Measurements from ENCODE around the gene PXMP4.
"Not testable (repeated sequence)": the region's sequence is repeated elsewhere in the genome, so short reads cannot be mapped to it uniquely, and the experiment has no call there.

Gene PXMP4

GRCh38 chr20:33719989-33720709 is at the start of gene PXMP4:
PXMP4 (minus strand) TSS chr20:33720310; CDS start chr20:33720207, 103 bp downstream.
- peak; percentile 71 to 92 for DNase-seq

GRCh38 chr20:33769043-33769442 is 48.9 kb upstream of the PXMP4 start:
- DNase-seq: no peak

- no peak for DNase-seq
These were observed 47.6 kb upstream of the PXMP4 start for GRCh38 chr20:33767777-33768138.

- DNase-seq: no peak
These were observed 46.6 kb upstream of the PXMP4 start for GRCh38 chr20:33766686-33767085.

GRCh38 chr20:33765592-33765991 is 45.5 kb upstream of the PXMP4 start:
- no peak for DNase-seq

- no peak for DNase-seq
These were observed 45.0 kb upstream of the PXMP4 start for GRCh38 chr20:33765099-33765498.

GRCh38 chr20:33761698-33762250 is 41.7 kb upstream of the PXMP4 start:
- no peak for DNase-seq

- DNase-seq: no peak
These were observed 37.3 kb upstream of the PXMP4 start for GRCh38 chr20:33757458-33757857.

GRCh38 chr20:33757046-33757445 is 36.9 kb upstream of the PXMP4 start:
- no peak for DNase-seq

GRCh38 chr20:33755936-33756490 is 35.9 kb upstream of the PXMP4 start:
- DNase-seq: not testable (repeated sequence)

GRCh38 chr20:33753763-33754162 is 33.7 kb upstream of the PXMP4 start:
- DNase-seq: no peak

- no peak for DNase-seq
These were observed 33.0 kb upstream of the PXMP4 start for GRCh38 chr20:33753143-33753542.

GRCh38 chr20:33751775-33752174 is 31.7 kb upstream of the PXMP4 start:
- DNase-seq: no peak

GRCh38 chr20:33746325-33746998 is 26.4 kb upstream of the PXMP4 start:
- no peak for DNase-seq

- DNase-seq: no peak
These were observed 24.8 kb upstream of the PXMP4 start for GRCh38 chr20:33744773-33745385.

- no peak for DNase-seq
These were observed 24.1 kb upstream of the PXMP4 start for GRCh38 chr20:33744181-33744580.

- no peak for DNase-seq
These were observed 20.1 kb upstream of the PXMP4 start for GRCh38 chr20:33740189-33740588.

- DNase-seq: no peak
These were observed 19.4 kb upstream of the PXMP4 start for GRCh38 chr20:33739493-33739892.

GRCh38 chr20:33736962-33737361 is 16.9 kb upstream of the PXMP4 start:
- DNase-seq: no peak

- no peak for DNase-seq
These were observed 13.8 kb upstream of the PXMP4 start for GRCh38 chr20:33733654-33734576.

GRCh38 chr20:33732166-33732970 is 12.3 kb upstream of the PXMP4 start:
- DNase-seq: peak in 1 of 2 experiments; percentile 81

Measured in stimulated activated CD4-positive, alpha-beta T cell treated with anti-CD3 and anti-CD28 coated beads, Interleukin-4, amount 100 ng/mL, for 4 hours (primary cell).